K562 (cell line): ENCODE results near the gene APCDD1L.

Experiments
- ELF1 ChIP-seq: fragments of 200-800 bp; sonication (Bioruptor generic); IDR thresholded peaks from 2 replicates; pipeline ENCODE4 v1.6.1; 2016; ENCODE audit warnings: missing genetic modification characterization, missing compliant biosample characterization
- KAT7 ChIP-seq: sonication (generic); formaldehyde crosslinking; IDR thresholded peaks from 2 replicates; pipeline ENCODE4 v1.8.0; 2022; ENCODE audit warnings: missing genetic modification reagents, mild to moderate bottlenecking, borderline replicate concordance
- NBN ChIP-seq: fragments of 450-650 bp; IDR thresholded peaks from 2 replicates; pipeline ENCODE4 v1.6.1; 2016; ENCODE audit warnings: low read depth, mild to moderate bottlenecking
- PHF8 ChIP-seq: fragments of 200-600 bp; sonication (generic); IDR thresholded peaks from 2 replicates; pipeline ENCODE4 v1.6.1; 2012; ENCODE audit warnings: mixed run types, mild to moderate bottlenecking, inconsistent platforms, low read length, moderate library complexity, borderline replicate concordance
- POLR2A ChIP-seq: fragments of 450-650 bp; conservative IDR thresholded peaks from 2 replicates; pipeline ENCODE4 v1.6.1; 2016
- ZNF24 ChIP-seq: fragments of 450-650 bp; IDR thresholded peaks from 2 replicates; pipeline ENCODE4 v1.6.1; 2016
- TF ChIP-seq, protein P1 (sequence below), 3 experiments: IDR thresholded peaks in 2 of 3; conservative IDR thresholded peaks in 1 of 3; 2 replicates each; pipeline ENCODE4 v1.5.1; 2011 to 2012; ENCODE audit warnings: low read length in 3 of 3, mild to moderate bottlenecking in 3 of 3, control low read depth in 2 of 3, improper control_type of control experiment in 1 of 3, inconsistent platforms in 1 of 3, low read depth in 1 of 3, mixed read lengths in 1 of 3, moderate library complexity in 1 of 3; ENCODE audit not compliant: insufficient read depth in 2 of 3

DNA sequence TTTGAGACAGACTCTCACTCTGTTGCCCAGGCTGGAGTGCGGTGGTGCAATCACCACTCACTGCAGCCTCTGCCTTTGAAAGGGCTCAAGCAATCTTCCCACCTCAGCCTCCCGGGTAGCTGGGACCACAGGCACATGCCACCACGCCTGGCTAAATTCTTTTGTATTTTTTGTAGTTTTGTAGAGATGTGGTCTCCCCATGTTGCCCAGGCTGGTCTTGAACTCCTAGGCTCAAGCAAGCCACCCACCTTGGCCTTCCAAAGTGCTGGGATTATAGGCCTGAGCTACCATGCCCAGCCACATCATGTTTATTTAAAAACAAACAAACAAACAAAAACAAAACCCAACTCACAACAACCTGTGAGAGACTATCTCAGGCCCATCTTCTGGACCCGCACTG is 29.7 kb upstream of the APCDD1L start:
- TF ChIP-seq KAT7 (CRISPR knock-in tag) (no peak), PHF8 (no peak), NBN (no peak), ELF1 (tag) (no peak), ZNF24 (no peak), POLR2A (no peak)
- TF ChIP-seq, protein P1, sequence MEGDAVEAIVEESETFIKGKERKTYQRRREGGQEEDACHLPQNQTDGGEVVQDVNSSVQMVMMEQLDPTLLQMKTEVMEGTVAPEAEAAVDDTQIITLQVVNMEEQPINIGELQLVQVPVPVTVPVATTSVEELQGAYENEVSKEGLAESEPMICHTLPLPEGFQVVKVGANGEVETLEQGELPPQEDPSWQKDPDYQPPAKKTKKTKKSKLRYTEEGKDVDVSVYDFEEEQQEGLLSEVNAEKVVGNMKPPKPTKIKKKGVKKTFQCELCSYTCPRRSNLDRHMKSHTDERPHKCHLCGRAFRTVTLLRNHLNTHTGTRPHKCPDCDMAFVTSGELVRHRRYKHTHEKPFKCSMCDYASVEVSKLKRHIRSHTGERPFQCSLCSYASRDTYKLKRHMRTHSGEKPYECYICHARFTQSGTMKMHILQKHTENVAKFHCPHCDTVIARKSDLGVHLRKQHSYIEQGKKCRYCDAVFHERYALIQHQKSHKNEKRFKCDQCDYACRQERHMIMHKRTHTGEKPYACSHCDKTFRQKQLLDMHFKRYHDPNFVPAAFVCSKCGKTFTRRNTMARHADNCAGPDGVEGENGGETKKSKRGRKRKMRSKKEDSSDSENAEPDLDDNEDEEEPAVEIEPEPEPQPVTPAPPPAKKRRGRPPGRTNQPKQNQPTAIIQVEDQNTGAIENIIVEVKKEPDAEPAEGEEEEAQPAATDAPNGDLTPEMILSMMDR (IDR thresholded peaks at IDR 0.05 in 2 of 3, conservative IDR thresholded peaks at IDR 0.05 in 1 of 3; ENCODE audit: insufficient read depth in 2 of 3, low read depth in 1 of 3, low read length in 3 of 3) = no peak
